NCI-H187 (cell line): Measurements from ENCODE around the gene INSRR.

Experiments used
- DNase-seq, 2 experiments: peaks; one replicate each; lab custom pipeline; 2025; lab: John Stamatoyannopoulos, UW

The INSRR gene

DNA sequence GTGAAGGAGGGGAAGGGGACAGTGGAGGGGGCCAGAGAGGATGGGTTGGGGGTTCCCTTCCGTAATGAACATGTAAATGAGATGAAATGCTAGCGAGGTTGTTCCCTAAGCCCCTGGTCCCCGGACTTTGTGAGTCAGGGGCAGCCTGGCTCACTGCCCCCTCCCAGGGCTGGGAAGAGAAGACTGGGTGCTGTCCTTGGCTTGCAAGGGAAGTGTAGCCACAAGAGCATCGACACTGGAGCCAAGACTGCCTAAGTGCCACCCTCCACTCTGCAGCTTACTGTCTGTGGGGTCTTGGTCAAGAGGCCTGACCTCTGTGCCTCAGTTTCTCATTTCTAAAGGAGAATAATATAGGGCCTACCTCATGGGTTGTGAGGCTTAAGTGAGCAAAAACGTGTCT lies 35.1 kb upstream of the INSRR start:
- DNase-seq = no peak

DNA sequence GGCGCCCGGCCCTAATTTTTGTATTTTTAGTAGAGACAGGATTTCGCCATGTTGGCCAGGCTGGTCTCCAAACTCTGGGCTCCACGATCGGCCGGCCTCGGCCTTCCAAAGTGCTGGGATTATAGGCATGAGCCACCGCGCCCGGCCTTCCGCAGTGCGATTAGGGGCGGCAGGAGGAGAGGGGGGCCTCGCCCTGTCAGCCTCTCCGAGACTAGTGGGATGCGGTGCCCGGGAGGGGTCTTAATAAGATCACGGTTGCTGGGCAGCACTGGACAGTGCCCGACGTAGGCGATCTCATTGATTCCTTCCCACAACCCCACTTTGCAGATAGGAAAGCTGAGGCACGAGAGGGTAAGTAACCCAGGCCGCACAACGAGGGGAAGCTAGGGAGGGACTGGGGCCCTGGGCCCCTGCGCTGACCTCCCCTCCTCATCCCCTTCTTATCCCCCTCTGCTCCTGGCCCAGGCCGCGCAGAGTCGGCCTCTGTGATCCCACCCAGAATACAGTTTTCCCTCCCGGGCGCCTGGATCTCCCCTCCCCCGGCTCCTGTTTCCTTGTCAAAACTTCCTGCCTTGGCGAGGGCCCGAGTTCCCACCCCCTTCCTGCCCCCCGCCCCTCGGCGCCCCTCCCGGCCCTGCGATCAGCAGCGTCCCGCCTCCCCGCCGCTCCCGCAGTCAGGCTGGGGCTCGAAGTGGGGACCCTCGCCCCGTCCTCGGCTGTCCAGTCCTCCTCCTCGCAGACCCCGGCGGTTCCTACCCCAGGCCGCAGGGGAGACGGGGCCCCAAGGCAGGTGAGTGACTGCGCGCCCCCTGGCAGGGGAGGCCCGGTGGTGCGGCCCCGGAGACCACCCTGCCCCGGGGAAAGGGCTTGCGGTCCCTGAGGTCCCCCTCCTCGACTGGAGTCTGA lies 34.4 kb upstream of the INSRR start, which contains the start of gene PEAR1:
PEAR1 (plus strand) TSS at position 671 of the 906 bp plus-strand sequence. CDS start 10,209 bp downstream, outside the sequence.
- no peak for DNase-seq

DNA sequence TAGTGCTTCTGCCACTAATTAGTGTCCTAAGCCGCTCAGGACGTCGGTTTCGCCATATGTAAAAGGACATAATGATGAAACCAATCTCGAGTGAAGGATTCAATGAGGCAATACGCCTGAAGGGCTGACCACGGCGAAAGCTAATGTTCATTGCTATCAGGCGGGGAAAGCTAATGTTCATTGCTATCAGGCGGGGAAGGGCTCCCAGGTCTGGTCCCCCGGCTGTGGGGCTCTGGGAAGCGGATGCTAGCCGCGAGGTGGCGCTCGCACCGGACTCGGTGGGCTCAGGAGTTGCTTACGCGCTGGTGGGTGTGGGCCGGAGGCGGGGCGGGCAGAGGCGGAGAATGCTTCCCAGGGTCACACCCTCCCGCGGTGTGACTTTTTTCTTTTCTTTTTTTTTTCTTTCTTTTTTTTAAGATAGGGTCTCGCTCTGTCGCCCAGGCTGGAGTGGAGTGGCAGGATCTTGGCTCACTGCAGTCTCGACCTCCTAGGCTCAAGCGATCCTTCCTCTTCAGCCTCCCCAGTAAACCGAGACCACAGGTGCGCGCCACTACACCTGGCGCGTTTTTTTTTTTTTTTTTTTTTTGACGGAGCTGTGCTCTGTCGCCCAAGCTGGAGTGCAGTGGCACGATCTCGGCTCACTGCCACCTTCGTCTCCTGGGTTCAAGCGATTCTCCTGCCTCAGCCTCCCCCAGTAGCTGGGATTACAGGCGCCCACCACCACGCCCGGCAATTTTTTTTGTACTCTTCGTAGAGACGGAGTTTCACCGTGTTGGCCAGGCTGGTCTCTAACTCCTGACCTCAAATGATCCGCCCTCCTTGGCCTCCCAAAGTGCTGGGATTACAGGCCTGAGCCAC lies 33.5 kb upstream of the INSRR start:
- DNase-seq = peak; percentile 80 to 92

DNA sequence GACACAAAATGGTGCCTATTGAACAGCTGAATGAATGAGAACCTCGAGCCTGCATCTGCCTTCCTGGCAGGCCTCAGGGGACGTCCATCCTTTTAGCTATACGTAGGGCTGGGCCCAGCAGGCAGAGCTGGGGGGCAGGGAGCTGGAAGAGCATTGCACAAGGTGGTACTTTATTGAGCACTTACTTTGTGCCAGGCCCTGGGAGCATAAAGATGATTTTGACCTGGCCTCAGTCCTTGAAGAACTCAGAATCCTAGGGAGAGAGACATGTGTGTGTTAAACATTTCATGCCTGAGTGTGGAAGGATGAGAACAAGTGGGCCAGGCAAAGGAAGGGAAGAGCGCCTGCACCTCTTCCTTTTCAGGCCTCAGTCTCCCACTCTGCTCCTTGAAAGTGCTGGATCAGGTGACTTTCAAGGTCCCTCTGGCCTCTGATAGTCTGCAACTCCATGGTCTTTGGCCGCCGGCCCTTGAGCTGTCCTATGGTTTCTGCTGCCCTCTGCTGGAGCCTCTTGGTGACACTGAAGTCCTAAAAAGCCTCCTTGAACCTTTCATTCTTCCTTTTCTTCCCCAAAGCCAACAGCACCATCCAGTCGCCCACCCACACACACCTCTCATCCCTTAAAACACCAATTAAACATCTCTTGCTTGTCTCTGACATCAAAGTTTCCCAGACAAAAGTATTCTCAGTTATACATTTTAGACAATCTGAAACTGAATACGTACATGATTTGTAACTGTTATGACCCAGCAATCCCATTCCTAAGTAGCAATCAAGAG lies 31.1 kb upstream of the INSRR start:
- peak; percentile 83 to 85 for DNase-seq

DNA sequence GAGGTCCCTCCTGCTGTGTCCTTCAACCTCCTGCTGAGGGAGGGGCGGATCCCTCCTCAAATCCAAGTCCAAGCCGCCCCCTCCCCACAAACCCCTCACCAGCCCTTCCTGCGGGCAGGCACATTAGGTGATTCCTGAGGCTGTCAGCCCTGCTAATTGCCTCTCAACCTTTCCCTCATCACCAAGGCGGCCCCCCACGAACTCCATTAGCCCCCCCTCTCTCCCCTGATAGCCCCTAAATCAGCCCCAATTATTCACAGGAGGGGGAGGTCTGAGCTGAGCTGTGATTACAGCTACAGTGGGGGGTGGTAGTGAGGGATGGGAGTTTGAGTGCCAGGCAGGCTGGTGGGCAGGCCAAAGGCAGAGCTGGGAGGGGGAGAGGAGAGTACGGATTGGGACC lies 28.8 kb upstream of the INSRR start:
- no peak for DNase-seq

DNA sequence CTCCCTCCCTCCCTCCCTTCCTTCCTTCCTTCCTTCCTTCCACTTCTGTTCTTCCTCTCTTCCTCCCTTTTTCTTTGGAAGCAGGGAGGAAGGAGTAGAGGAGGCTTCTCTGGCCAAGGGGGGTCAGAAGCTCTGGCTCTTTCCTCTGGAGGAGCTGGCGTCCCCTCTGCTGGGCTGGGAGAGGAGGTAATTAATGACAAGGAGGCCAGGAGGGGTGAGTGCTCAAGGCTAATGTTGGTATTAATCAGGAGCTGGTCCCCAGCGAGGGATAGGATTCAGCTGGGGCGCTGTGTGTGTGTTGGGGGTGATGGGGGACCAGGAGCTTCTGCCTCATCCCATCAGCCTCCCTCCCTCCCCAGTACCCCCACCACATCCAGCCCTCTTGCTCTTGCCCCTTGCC lies 28.4 kb upstream of the INSRR start:
- DNase-seq = no peak

DNA sequence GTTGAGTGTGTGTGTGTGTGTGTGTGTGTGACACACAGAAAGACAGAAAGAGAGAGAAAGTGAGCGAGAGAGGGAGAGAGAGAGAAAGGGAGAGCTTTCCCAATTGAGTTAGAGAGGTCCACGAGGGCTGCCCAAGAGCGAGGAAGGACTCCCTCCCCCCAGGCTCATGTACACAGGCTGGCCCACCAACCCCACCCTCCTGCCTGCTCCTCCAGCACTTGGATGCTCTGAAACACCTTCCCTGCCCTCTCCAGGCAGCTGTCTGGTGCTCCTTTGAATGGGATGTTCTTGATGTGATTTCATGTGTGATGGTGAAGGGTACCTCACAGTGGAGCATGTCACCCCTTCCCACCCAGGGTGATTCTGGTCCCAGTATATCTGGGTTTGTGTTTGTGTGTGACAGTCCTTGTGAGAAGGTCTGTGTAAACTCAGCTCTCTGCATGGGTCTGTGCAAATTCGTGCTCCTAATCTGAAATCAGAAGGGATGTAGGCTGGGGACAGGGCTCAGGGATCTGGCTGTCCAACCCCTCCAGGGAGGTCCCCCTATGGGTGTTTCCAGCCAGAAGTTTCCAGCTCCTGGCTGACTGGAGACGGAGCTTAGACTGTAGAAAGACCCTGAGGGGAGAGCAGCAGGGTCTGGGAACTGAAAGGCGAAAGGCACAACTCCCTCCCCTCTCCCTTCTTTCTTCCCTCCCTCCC lies 27.8 kb upstream of the INSRR start:
- DNase-seq = no peak

DNA sequence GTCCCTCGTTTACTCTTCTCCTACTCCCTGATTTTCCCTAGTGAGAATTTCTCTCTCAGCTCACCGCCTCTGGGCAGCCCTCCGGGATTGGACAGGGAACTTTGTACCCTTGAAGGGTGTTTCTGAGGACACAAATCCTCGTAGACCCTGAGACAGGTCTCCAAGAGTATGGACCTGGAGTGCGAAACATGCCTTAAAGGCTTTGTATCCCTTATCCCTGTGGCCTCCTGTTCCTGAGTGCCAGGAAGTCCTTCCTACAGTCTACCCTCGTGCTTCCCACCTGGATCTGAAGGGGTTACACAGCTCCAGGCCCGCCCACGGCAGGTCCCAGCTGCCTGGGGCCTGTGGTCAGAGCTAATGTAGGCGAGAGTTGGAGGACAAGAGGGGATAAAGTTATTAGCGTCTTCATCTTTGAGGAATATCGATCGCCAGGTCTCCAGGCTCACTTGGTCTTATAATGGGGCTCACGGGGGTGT lies 27.0 kb upstream of the INSRR start:
- no peak for DNase-seq

DNA sequence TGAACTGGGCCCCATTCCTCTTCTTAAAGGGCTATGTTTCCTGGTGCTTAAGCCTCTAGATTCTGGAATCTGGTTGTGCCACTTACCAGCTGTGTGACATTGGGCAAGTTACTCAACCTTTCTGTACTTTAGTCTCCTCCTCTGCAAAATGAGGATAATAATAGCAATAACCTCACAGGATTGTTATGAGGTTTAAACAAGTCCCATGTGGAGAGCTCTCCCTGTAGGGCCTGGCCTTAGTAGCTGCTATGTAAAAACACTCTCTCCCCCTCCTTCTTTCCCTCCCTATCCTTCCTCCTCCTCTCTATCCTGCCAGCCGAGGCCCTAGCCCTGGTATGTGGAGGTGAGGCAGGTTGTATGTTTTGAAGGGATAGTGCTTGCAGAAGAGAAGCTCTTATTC lies 26.4 kb upstream of the INSRR start:
- no peak for DNase-seq

DNA sequence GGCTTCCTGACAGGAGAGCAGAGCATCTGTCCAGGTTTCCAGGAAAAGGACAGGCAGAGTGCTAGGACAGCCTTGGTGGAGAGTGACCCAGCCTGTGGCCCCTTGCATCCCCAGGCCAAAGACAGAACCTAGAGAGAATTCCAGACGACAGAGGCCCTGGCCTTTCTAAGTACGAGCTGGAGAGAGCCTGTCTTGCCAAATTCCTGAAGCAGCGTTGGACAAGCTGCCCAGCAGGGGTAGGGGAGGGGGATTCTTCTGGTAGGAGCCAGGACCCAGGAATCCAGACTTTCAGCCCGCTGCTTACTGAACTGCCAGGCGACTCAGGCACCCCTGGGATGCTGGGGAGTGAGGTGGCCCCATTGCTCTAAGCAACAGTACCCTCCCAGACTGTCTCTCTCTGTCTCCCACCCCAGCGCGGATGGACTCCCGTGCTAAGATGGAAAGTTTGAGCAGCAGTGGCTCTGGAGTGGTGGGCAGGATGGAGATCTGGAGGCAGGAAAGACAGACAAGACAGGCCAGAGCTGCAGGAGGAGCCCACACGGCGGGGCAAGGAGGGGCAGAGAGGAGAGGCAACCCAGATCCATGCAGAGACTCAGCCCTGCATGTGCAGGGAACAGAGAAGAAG lies 25.8 kb upstream of the INSRR start:
- DNase-seq = no peak

DNA sequence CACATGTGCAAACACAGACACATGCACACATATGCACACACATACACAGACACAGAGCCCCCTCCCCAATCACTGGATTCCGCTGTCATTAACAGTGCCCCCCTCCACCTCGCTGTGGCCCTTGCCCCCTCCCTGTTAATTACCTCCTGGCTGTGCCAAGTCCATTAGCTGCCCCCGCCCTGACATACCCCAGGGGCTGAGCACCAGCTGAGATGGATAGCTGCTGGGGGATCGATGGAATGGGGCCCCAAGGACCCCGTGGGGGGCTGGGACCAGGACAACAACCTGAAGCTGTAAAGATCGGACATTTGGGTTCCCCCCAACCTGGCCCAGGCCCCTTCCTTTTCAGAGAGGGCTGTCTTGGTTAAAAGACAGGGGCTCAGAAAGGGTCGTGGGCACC lies 25.0 kb upstream of the INSRR start:
- DNase-seq = no peak

DNA sequence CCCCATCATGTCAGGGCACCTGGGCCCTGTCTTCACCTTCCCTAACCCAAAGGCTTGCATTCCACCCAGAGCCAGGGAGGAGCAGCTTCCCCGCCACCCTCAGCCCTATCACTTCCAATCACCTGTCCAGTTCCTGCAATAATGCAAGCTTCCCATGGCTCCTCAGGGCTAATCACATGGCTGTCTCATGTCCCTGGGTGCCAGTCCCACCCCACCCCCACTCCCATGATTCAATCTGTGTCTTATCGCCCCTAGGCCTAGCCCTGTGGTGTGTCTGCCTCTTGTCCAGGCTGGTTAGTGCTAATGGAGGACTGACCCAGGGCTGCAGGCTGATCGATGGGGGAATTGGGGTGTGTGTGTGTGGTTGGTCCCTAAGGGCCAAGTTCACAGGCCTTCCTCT lies 23.6 kb upstream of the INSRR start:
- DNase-seq = no peak

DNA sequence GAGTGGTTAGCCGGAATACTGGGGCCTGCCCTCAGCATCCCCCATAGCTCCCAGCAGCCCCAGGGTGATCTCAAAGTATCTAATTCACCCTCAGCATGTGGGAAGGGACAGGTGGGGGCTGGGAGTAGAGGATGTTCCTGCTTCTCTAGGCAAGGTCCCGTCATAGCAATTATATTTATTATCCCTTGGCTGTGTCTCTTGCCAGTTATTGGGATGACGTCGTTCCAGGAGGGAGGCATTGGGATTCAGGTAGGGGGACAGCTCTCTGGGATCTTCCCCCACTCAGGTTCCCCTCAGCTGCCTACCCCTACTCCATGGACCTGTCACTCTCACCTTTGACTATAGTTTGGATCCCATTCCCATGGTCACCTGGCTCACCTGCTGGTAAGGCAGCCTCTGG lies 22.7 kb upstream of the INSRR start:
- DNase-seq = no peak

DNA sequence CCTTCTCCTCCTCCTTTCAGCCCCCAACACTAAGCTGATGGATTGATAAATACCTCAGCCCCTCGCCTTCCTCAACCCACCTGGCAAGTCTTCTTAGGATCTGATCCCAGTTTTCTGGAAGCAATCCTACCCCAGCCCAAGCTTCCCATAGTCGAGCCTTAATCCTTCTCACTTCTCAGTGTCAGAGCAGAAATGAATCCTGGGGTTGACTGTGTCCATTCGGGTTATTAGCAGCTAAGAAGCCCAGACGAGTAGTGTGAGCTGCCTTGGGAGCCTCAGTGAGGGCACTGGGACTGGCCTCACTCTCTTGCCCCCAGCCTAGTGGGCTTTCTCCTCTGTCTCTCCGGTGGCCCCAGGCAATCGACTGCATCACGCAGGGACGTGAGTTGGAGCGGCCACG lies 22.2 kb upstream of the INSRR start:
- no peak for DNase-seq

DNA sequence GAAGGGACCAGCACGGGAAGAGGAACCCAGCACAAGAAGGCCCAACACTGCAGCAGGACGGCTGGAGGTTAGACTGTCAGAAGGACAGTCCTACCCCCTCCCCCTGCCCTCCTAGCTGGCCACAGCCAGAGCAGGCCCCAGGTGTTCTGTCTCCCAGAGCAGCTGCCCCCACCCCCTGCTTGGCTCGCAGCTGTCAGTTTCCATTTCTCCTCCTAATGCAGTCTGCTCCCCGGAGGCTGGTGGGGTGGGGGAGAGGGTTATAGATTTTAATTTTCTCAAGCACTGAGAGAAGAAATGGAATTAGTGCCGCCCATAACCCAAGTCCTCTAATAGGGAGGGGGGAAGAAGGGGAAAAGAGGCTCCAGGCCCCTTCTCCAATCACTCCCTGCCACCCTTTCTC lies 21.6 kb upstream of the INSRR start:
- DNase-seq = no peak

DNA sequence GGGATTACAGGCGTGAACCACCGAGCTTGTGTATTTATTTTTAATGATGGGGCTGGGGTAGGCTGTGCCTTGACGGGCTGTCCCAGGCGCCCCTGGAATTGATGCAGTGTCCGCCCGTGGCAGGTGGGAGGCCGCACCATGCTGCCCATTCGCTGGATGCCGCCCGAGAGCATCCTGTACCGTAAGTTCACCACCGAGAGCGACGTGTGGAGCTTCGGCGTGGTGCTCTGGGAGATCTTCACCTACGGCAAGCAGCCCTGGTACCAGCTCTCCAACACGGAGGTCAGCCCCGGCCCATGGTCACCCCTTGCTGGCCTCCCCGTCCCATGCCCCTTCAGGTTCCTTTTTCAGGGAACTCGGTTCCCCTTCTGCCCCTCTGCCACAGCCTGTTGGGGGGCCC lies 21.0 kb upstream of the INSRR start:
- DNase-seq = no peak

DNA sequence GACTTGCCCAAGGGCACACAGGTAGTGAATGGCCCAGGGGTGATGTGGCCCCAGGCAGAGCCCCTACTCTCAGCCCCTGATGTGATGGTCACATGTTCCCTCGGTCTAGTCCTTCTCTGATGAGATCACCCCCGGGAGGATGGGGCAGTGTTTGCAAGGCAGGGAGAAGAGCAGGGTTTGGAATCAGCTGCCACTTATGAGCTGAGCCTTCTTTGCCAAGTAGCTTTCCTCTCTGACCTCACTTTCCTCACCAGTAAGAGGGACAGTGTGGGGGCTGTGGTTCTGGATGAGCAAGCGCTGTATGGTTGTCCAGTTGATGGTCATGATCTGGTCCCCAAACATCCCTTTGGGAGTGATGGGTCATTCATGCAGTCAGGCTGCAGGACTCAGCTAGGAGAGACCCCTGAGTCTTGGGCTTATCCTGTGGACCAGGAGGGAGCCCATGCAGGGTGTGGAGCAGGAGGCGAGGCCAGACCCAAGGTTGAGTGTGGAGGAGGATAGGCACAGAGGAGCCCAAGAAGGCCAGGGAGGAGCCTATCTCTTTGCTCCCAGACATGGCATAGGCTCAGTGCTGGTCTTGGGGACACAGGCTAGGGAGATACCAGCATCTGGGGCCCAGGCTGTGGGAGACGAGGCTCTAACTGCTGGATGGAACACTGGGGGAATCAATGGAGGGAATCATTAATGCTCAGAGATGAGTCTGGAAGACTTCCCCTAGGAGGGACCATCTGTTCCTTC lies 18.7 kb upstream of the INSRR start:
- no peak for DNase-seq

DNA sequence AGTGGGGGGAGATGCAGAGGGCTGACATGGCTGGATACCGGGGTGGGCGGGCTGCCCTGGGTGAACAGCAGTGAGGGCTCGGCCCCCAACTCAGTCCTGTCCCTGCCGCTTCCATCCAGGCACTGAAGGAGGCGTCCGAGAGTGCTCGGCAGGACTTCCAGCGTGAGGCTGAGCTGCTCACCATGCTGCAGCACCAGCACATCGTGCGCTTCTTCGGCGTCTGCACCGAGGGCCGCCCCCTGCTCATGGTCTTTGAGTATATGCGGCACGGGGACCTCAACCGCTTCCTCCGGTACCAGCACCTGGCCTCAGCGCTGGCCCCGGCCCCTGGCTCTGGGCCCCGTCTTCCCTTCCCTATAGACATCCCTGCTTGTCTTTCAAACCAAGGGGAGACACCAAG lies 17.4 kb upstream of the INSRR start:
- no peak for DNase-seq

DNA sequence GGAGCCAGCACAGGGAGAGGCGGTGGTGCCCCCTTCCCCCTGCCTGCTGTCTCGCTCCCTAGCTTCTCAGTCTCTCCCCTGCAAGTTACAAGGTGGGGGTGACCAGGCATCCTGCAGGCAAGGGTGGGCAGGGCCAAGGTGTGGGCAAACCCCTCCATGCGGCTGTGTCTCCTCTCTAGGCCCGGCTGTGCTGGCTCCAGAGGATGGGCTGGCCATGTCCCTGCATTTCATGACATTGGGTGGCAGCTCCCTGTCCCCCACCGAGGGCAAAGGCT lies 16.4 kb upstream of the INSRR start:
- no peak for DNase-seq

DNA sequence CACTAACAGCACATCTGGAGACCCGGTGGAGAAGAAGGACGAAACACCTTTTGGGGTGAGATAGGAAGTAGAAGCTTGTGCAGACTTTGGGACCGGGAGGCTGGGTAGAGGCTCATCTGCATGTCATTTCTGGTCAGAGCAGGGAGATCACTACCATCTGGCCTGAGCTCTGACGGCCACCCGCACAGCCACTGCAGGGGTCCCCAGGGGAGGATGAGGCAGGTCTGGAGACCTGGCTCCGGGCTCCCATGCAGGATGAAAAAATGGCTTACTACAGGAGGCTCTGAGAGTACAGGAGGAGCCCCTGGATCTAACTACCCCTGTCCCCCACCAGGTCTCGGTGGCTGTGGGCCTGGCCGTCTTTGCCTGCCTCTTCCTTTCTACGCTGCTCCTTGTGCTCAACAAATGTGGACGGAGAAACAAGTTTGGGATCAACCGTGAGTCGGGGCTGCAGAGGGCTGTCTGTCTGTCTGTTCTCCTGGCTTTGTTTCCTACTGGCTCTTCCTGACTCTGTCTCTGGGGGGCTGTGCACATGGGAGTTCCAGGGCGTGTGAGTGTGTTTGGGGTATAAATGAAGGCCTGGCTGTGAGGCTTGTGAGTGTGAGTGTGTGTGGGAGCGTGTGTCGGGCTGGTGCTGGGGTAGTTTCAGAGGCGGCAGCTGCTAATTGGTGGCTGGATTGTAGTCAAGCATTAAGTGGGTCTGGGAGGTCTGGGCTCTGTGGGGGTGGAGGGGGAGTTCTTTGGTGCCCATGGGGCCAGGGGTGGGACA lies 15.8 kb upstream of the INSRR start:
- DNase-seq = no peak
